HEK293T (cell line): ENCODE data around the gene EHBP1.

ENCODE experiments used
- CTCF ChIA-PET: fragments of 350-600 bp; formaldehyde crosslinking; extraction: SDS; loops from one replicate; lab custom pipeline; 2021; ENCODE audit warnings: antibody characterized with exemption, inconsistent platforms; lab: Yijun Ruan, JAX
- POLR2A ChIA-PET: fragments of 350-600 bp; formaldehyde crosslinking; extraction: SDS; loops from one replicate; lab custom pipeline; 2020; ENCODE audit warnings: antibody characterized with exemption, inconsistent platforms; lab: Yijun Ruan, JAX
- DNase-seq: peaks from one replicate; pipeline ENCODE4 v3.0.0; 2012; ENCODE audit warnings: mixed read lengths; ENCODE audit errors: extremely low spot score
- ARNT ChIP-seq: fragments of 450-650 bp; IDR thresholded peaks from 2 replicates; pipeline ENCODE4 v1.6.1; 2017; ENCODE audit warnings: mild to moderate bottlenecking
- BHLHE40 ChIP-seq: fragments of 450-650 bp; IDR thresholded peaks from 2 replicates; pipeline ENCODE4 v1.6.1; 2016; ENCODE audit warnings: mild to moderate bottlenecking, moderate library complexity, borderline replicate concordance
- CTBP1 ChIP-seq: fragments of 450-650 bp; IDR thresholded peaks from 2 replicates; pipeline ENCODE4 v1.6.1; 2016; ENCODE audit warnings: borderline replicate concordance
- ELF4 ChIP-seq: fragments of 450-650 bp; IDR thresholded peaks from 2 replicates; pipeline ENCODE4 v1.6.1; 2017; ENCODE audit warnings: antibody characterized with exemption
- FOXA1 ChIP-seq: fragments of 450-650 bp; IDR thresholded peaks from 2 replicates; pipeline ENCODE4 v1.6.1; 2016; ENCODE audit warnings: mild to moderate bottlenecking
- FOXK2 ChIP-seq: fragments of 450-650 bp; IDR thresholded peaks from 2 replicates; pipeline ENCODE4 v1.6.1; 2016; ENCODE audit warnings: mild to moderate bottlenecking
- FOXM1 ChIP-seq: fragments of 450-650 bp; IDR thresholded peaks from 2 replicates; pipeline ENCODE4 v1.6.1; 2017; ENCODE audit warnings: mild to moderate bottlenecking, borderline replicate concordance
- HDGF ChIP-seq: fragments of 450-650 bp; IDR thresholded peaks from 2 replicates; pipeline ENCODE4 v1.6.1; 2017; ENCODE audit warnings: antibody characterized with exemption, borderline replicate concordance
- L3MBTL2 ChIP-seq: fragments of 450-650 bp; conservative IDR thresholded peaks from 2 replicates; pipeline ENCODE4 v1.6.1; 2016; ENCODE audit warnings: mild to moderate bottlenecking
- LEF1 ChIP-seq: fragments of 450-650 bp; IDR thresholded peaks from 2 replicates; pipeline ENCODE4 v1.6.1; 2017; ENCODE audit warnings: mild to moderate bottlenecking, borderline replicate concordance
- NFRKB ChIP-seq: fragments of 450-650 bp; IDR thresholded peaks from 2 replicates; pipeline ENCODE4 v1.6.1; 2016; ENCODE audit warnings: mild to moderate bottlenecking, moderate library complexity
- PKNOX1 ChIP-seq: fragments of 450-650 bp; IDR thresholded peaks from 2 replicates; pipeline ENCODE4 v1.6.1; 2016
- SP1 ChIP-seq: fragments of 450-650 bp; IDR thresholded peaks from 2 replicates; pipeline ENCODE4 v1.6.1; 2017
- SUZ12 ChIP-seq: fragments of 450-650 bp; IDR thresholded peaks from 2 replicates; pipeline ENCODE4 v1.6.1; 2016; ENCODE audit warnings: mild to moderate bottlenecking
- TARDBP ChIP-seq: fragments of 450-650 bp; IDR thresholded peaks from 2 replicates; pipeline ENCODE4 v1.6.1; 2016
- ZNF384 ChIP-seq: fragments of 450-650 bp; IDR thresholded peaks from 2 replicates; pipeline ENCODE4 v1.6.1; 2016

Gene EHBP1

GRCh38 chr2:63081404-63081803 lies 375.9 kb downstream of the EHBP1 start:
- DNase-seq, result no peak
- TF ChIP-seq FOXM1 (no peak), ELF4 (no peak), TARDBP (no peak), BHLHE40 (no peak), L3MBTL2 (no peak), PKNOX1 (no peak), ZNF384 (no peak), FOXK2 (no peak), LEF1 (no peak), HDGF (no peak), FOXA1 (no peak), ARNT (no peak), SP1 (no peak), NFRKB (no peak), CTBP1 (no peak), SUZ12 (no peak)
- ChIA-PET POLR2A (no interaction called here), CTCF (no interaction called here)

- TF ChIP-seq SUZ12, result no peak
- TF ChIP-seq FOXA1, result no peak
- TF ChIP-seq TARDBP, result no peak
- no peak for TF ChIP-seq FOXK2
- no peak for TF ChIP-seq LEF1
- no peak for TF ChIP-seq ARNT
- TF ChIP-seq CTBP1, result no peak
- TF ChIP-seq PKNOX1, result no peak
- no peak for TF ChIP-seq ZNF384
- no peak for TF ChIP-seq SP1
- no peak for TF ChIP-seq HDGF
- TF ChIP-seq BHLHE40, result no peak
- no peak for TF ChIP-seq NFRKB
- no peak for TF ChIP-seq ELF4
- TF ChIP-seq FOXM1, result no peak
- TF ChIP-seq L3MBTL2, result no peak
- DNase-seq, result no peak
- ChIA-PET POLR2A (no interaction called here), CTCF (no interaction called here)
These were observed 381.2 kb downstream of the EHBP1 start for GRCh38 chr2:63086687-63087086.

GRCh38 chr2:63092401-63092800 lies 386.9 kb downstream of the EHBP1 start:
- DNase-seq, result no peak
- POLR2A ChIA-PET, result no interaction called here
- CTCF ChIA-PET, result no interaction called here
- TF ChIP-seq ZNF384 (no peak), TARDBP (no peak), SP1 (no peak), ELF4 (no peak), NFRKB (no peak), LEF1 (no peak), L3MBTL2 (no peak), PKNOX1 (no peak), CTBP1 (no peak), HDGF (no peak), BHLHE40 (no peak), FOXA1 (no peak), FOXM1 (no peak)

- ChIA-PET POLR2A (no interaction called here), CTCF (no interaction called here)
- no peak for TF ChIP-seq TARDBP
- no peak for TF ChIP-seq FOXM1
- TF ChIP-seq ZNF384, result no peak
- TF ChIP-seq SUZ12, result no peak
- no peak for TF ChIP-seq ELF4
- no peak for TF ChIP-seq NFRKB
- TF ChIP-seq PKNOX1, result no peak
- TF ChIP-seq LEF1, result no peak
- TF ChIP-seq SP1, result no peak
- TF ChIP-seq FOXK2, result no peak
- no peak for TF ChIP-seq CTBP1
- TF ChIP-seq FOXA1, result no peak
- TF ChIP-seq L3MBTL2, result no peak
- no peak for TF ChIP-seq ARNT
- no peak for TF ChIP-seq HDGF
- TF ChIP-seq BHLHE40, result no peak
- DNase-seq, result no peak
These were observed 387.3 kb downstream of the EHBP1 start for GRCh38 chr2:63092857-63093256.

GRCh38 chr2:63093502-63093901 lies 388.0 kb downstream of the EHBP1 start:
- ChIA-PET POLR2A (no interaction called here), CTCF (no interaction called here)
- TF ChIP-seq L3MBTL2 (no peak), PKNOX1 (no peak), ZNF384 (no peak), SP1 (no peak), ARNT (no peak), SUZ12 (no peak), FOXA1 (no peak), NFRKB (no peak), FOXM1 (no peak), CTBP1 (no peak), ELF4 (no peak), BHLHE40 (no peak), LEF1 (no peak), FOXK2 (no peak), TARDBP (no peak), HDGF (no peak)
- no peak for DNase-seq
